ENCODE data around the gene SLITRK5. TPM values are rescaled to one million over a fixed set of nuclear protein-coding genes. Genes with fewer than 3 reads are reported as not detected.

Gene SLITRK5
- total RNA-seq (2014; rRNA removed; shearing (Covaris generic)) = 1.5 and 1.6 TPM in 2 replicates
- polyA plus RNA-seq (2016; fragmentation: Nextera tagmentation; extraction: Ambion mirVana) = 0.42 and 0.50 TPM in 2 replicates
- long read RNA-seq = 0 reads

DNA sequence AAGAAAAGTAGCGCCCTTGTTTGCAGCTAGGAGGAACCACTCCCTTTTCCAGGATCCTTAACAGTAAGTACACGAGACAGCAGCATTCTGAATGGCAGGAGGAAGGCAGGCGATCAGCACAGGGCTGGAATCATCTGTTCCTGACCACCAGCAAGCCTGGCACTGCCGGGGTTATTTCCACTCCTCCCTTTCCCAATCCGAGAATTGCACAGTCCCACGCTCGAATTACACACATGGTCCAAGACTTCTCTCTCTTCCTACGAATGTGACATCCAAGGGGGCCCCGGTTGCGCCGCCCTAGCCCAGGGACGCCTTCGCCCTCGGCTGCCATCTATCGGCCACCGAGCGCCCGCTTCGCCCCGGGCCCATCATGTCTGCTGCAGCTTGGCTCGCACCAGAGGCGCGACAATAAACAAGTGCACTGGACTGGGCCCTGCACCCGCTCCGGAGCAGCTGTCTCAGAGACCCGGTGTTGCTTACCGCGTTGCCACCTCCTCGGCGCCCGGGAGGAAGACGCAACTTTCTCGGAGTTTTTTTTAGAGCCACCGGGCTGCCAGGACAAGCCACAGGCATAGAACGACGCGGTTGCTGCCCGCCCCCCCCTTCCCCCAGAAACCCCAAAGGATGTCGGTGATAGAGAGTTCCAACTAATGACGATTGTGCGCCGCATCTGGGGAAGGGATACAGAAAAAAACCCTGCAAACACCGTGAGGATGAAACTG is at the start of gene SLITRK5:
TSS of gene SLITRK5 (plus strand) at position 341 of the 722 bp plus-strand sequence. CDS start 4,018 bp downstream, outside the sequence.
- Mint-ChIP-seq H3K36me3 (ENCODE audit: low read depth) (peaks cover 4% of the 10 kb centered on the region), H3K4me1 (peaks cover 35% of the 10 kb centered on the region), H3K9me3 (peaks cover 3% of the 10 kb centered on the region; the same call in 2 of the 3 replicates), H3K27ac (no peak within 1 kb of the TSS), H3K27me3 (ENCODE audit: insufficient read depth, low read depth, poor library complexity) (peaks cover 41% of the 10 kb centered on the region), H3K4me3 (peak within 1 kb of the TSS; percentile 93)
- Histone ChIP-seq H3K9me2 (ENCODE audit: insufficient read depth) (no peaks in the 10 kb centered on the region), H4K20me1 (replicated peaks; ENCODE audit: insufficient read depth) (peaks cover 16% of the 10 kb centered on the region), H3K27me3 (ENCODE audit: insufficient read depth) (peaks cover 42% of the 10 kb centered on the region), H3F3A (replicated peaks; ENCODE audit: low read depth) (no peaks in the 10 kb centered on the region), H3K27ac (ENCODE audit: low read depth) (no peak within 1 kb of the TSS), H3K4me3 (peak within 1 kb of the TSS; percentile 88), H3K79me2 (replicated peaks; ENCODE audit: insufficient read depth) (no peaks in the 10 kb centered on the region), H3K4me1 (ENCODE audit: insufficient read depth) (peaks cover 42% of the 10 kb centered on the region), H3K4me2 (peak within 1 kb of the TSS; percentile 99), H2AFZ (peak within 1 kb of the TSS; percentile 95), H3K36me3 (ENCODE audit: insufficient read depth) (no peaks in the 10 kb centered on the region)
- DNase-seq (ENCODE audit: low spot score) (peak; percentile 85), ATAC-seq (peak; percentile 81)
- TF ChIP-seq, protein P1, sequence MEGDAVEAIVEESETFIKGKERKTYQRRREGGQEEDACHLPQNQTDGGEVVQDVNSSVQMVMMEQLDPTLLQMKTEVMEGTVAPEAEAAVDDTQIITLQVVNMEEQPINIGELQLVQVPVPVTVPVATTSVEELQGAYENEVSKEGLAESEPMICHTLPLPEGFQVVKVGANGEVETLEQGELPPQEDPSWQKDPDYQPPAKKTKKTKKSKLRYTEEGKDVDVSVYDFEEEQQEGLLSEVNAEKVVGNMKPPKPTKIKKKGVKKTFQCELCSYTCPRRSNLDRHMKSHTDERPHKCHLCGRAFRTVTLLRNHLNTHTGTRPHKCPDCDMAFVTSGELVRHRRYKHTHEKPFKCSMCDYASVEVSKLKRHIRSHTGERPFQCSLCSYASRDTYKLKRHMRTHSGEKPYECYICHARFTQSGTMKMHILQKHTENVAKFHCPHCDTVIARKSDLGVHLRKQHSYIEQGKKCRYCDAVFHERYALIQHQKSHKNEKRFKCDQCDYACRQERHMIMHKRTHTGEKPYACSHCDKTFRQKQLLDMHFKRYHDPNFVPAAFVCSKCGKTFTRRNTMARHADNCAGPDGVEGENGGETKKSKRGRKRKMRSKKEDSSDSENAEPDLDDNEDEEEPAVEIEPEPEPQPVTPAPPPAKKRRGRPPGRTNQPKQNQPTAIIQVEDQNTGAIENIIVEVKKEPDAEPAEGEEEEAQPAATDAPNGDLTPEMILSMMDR (conservative IDR thresholded peaks at IDR 0.05; ENCODE audit: low read depth in 2 of 2) = peak; percentile 75
- no peak for TF ChIP-seq ETS1 (IDR thresholded peaks at IDR 0.05)
- TF ChIP-seq EZH2 (IDR thresholded peaks at IDR 0.05; ENCODE audit: low read depth, unreplicated experiment) = no peak
- no peak for TF ChIP-seq REST (IDR thresholded peaks at IDR 0.05; ENCODE audit: unreplicated experiment)
- no peak for TF ChIP-seq EZH2phosphoT487 (IDR thresholded peaks at IDR 0.05; ENCODE audit: unreplicated experiment)
- no peak for TF ChIP-seq JUNB (IDR thresholded peaks at IDR 0.05; ENCODE audit: unreplicated experiment)
- TF ChIP-seq ZNF331 (CRISPR knock-in tag; IDR thresholded peaks at IDR 0.05; ENCODE audit: low read depth) = no peak
- TF ChIP-seq CREB1 (CRISPR knock-in tag; IDR thresholded peaks at IDR 0.05; ENCODE audit: low read depth) = peak; percentile 24; the same call in 1 of the 2 replicates
- TF ChIP-seq STAT1 (IDR thresholded peaks at IDR 0.05; ENCODE audit: unreplicated experiment) = no peak
- no peak for TF ChIP-seq ZNF462 (CRISPR knock-in tag; IDR thresholded peaks at IDR 0.05)
- TF ChIP-seq POLR2AphosphoS5 (IDR thresholded peaks at IDR 0.05; ENCODE audit: low read depth) = no peak
- TF ChIP-seq NANOG (IDR thresholded peaks at IDR 0.05; ENCODE audit: borderline replicate concordance) = no peak
- no peak for TF ChIP-seq ZNF114 (CRISPR knock-in tag; IDR thresholded peaks at IDR 0.05)

Measured in GM23338 (cell line).